ENCODE data around the gene PTGR3.

GRCh38 chr18:75183524-75183923 lies 25.4 kb downstream of the PTGR3 start:
- TF ChIP-seq TAF1 (IDR thresholded peaks at IDR 0.05; ENCODE audit: low read depth) (no peak), TCF12 (IDR thresholded peaks at IDR 0.05; ENCODE audit: low read depth) (0 out of 2 replicates have a peak, but pooled peaks have one; percentile 56), EP300 (IDR thresholded peaks at IDR 0.05; ENCODE audit: borderline replicate concordance) (peak; percentile 51; the same call in 1 of the 2 replicates), USF1 (IDR thresholded peaks at IDR 0.05) (no peak), ZBTB7A (IDR thresholded peaks at IDR 0.05; ENCODE audit: low read depth) (no peak), NFIC (IDR thresholded peaks at IDR 0.05) (no peak; the same call in 1 of the 2 replicates)
